WTC11 (cell line): ENCODE measurements around the gene IER3IP1. TPM values are rescaled to one million over a fixed set of nuclear protein-coding genes. Genes with fewer than 3 reads are reported as not detected.

Experiments used
- ATAC-seq: fragments of 200-7000 bp; cut with Tn5 transposase; 2 replicates; pipeline ENCODE4 v1.10.0; 2021; ENCODE audit warnings: mild to moderate bottlenecking, moderate library complexity
- CTCF ChIA-PET: fragments of 300-600 bp; sonication (Branson Sonifier 250); formaldehyde crosslinking; loops from one replicate; lab custom pipeline; 2021; ENCODE audit warnings: antibody characterized with exemption; lab: Charles Lee
- POLR2A ChIA-PET: fragments of 350-600 bp; sonication (Branson Sonifier 250); formaldehyde crosslinking; loops from one replicate; lab custom pipeline; 2021; ENCODE audit warnings: antibody characterized with exemption; lab: Charles Lee
- DNase-seq: peaks from one replicate; pipeline ENCODE4 v3.0.0; 2021; ENCODE audit warnings: low spot score
- H3K27ac Mint-ChIP-seq: 2 replicates; pipeline ENCODE4 v1.8.0; 2021; ENCODE audit warnings: mixed read lengths
- H3K27me3 Mint-ChIP-seq: 2 replicates; pipeline ENCODE4 v1.8.0; 2021; ENCODE audit warnings: low read depth, mild to moderate bottlenecking, moderate library complexity, mixed read lengths
- H3K36me3 Mint-ChIP-seq: 2 replicates; pipeline ENCODE4 v1.8.0; 2021; ENCODE audit warnings: mixed read lengths
- H3K4me1 Mint-ChIP-seq: 2 replicates; pipeline ENCODE4 v1.8.0; 2022; ENCODE audit warnings: mixed read lengths
- H3K4me3 Mint-ChIP-seq: 2 replicates; pipeline ENCODE4 v1.8.0; 2021; ENCODE audit warnings: mild to moderate bottlenecking, moderate library complexity, mixed read lengths
- H3K9me3 Mint-ChIP-seq: 2 replicates; pipeline ENCODE4 v1.8.0; 2021; ENCODE audit warnings: mixed read lengths
- CREB1 ChIP-seq: sonication (generic); formaldehyde crosslinking; IDR thresholded peaks from 2 replicates; pipeline ENCODE4 v1.8.0; 2023; ENCODE audit warnings: mild to moderate bottlenecking, missing genetic modification reagents
- GRHL2 ChIP-seq: fragments of 250-450 bp; sonication (Bioruptor Pico); IDR thresholded peaks from 2 replicates; pipeline ENCODE4 v1.8.0; 2022; ENCODE audit warnings: mild to moderate bottlenecking, moderate library complexity; ENCODE audit not compliant: insufficient replicate concordance, severe bottlenecking
- MYBL2 ChIP-seq: sonication (generic); formaldehyde crosslinking; IDR thresholded peaks from 2 replicates; pipeline ENCODE4 v1.8.1; 2023; ENCODE audit warnings: mild to moderate bottlenecking, moderate library complexity, missing genetic modification reagents
- NR2C2 ChIP-seq: sonication (generic); formaldehyde crosslinking; IDR thresholded peaks from 2 replicates; pipeline ENCODE4 v1.8.0; 2022; ENCODE audit warnings: mild to moderate bottlenecking, missing genetic modification reagents
- NR3C1 ChIP-seq: sonication (generic); formaldehyde crosslinking; conservative IDR thresholded peaks from 2 replicates; pipeline ENCODE4 v1.8.1; 2023; ENCODE audit warnings: low read depth, mild to moderate bottlenecking, missing genetic modification reagents
- RORB ChIP-seq: fragments of 250-450 bp; sonication (Bioruptor Pico); IDR thresholded peaks from 2 replicates; pipeline ENCODE4 v1.9.0; 2021; ENCODE audit warnings: mild to moderate bottlenecking
- TCF7 ChIP-seq: sonication (generic); formaldehyde crosslinking; IDR thresholded peaks from 2 replicates; pipeline ENCODE4 v1.8.0; 2022; ENCODE audit warnings: mild to moderate bottlenecking, low read depth, missing genetic modification reagents, moderate library complexity
- ZNF219 ChIP-seq: sonication (generic); formaldehyde crosslinking; IDR thresholded peaks from 2 replicates; pipeline ENCODE4 v1.8.0; 2023; ENCODE audit warnings: missing genetic modification reagents, mild to moderate bottlenecking, borderline replicate concordance
- ZNF263 ChIP-seq: sonication (generic); formaldehyde crosslinking; IDR thresholded peaks from 2 replicates; pipeline ENCODE4 v1.8.1; 2022; ENCODE audit warnings: low read depth, mild to moderate bottlenecking, moderate library complexity, missing genetic modification reagents
- total RNA-seq: library from RNA; stranded (reverse); gene quantifications from 3 replicates; pipeline ENCODE4 v1.2.3, GENCODE V29; 2021
- TF ChIP-seq, protein P1 (sequence below): sonication (generic); formaldehyde crosslinking; IDR thresholded peaks from 2 replicates; pipeline ENCODE4 v1.8.1; 2023; ENCODE audit warnings: mild to moderate bottlenecking, missing genetic modification reagents, moderate library complexity
- TF ChIP-seq, protein P2 (sequence below): fragments of 250-450 bp; sonication (Bioruptor Pico); IDR thresholded peaks from 2 replicates; pipeline ENCODE4 v1.9.0; 2021; ENCODE audit warnings: mild to moderate bottlenecking
- TF ChIP-seq, protein P3 (sequence below): sonication (generic); formaldehyde crosslinking; IDR thresholded peaks from 2 replicates; pipeline ENCODE4 v1.8.1; 2022; ENCODE audit warnings: missing genetic modification reagents, borderline replicate concordance
- TF ChIP-seq, protein P4 (sequence below): fragments of 250-450 bp; sonication (Bioruptor Pico); IDR thresholded peaks from 2 replicates; pipeline ENCODE4 v2.1.2; 2022; ENCODE audit warnings: mild to moderate bottlenecking, moderate library complexity
- TF ChIP-seq, protein P5 (sequence below): fragments of 250-450 bp; sonication (Bioruptor Pico); IDR thresholded peaks from 2 replicates; pipeline ENCODE4 v1.9.0; 2021; ENCODE audit warnings: mild to moderate bottlenecking, borderline replicate concordance

Gene IER3IP1
- total RNA-seq, 1 experiment from 2014 or later, result 7.7 TPM

DNA sequence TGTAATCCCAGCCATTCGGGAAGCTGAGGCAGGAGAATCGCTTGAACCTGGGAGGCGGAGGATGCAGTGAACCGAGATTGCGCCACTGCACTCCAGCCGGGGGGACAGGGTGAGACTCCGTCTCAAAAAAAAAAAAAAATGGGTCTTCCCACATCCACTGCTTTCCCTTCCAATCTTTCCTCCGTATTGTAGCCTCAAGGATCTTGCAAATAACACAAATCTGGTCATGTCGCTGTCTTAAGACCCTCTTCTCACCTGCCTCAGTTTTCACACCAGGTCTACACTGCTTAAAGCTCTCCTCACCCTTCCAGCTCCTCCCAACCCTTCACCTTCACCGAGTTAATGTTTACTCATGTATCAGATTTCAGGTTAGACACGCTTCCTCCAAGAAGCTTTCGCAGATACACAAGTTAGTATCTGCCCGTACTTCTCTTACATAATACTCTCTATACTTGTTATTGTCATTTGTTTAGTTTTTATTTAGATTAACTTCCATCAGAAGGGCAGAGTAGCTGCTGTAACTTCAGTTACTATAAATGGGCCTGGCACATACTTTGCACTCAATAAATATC is 1.5 kb downstream of the IER3IP1 start:
- Mint-ChIP-seq H3K27ac (no peak overlapping the region), H3K27me3 (peaks cover 3% of the 10 kb centered on the region; the same call in 1 of the 2 replicates), H3K4me1 (peaks cover 3% of the 10 kb centered on the region), H3K4me3 (no peak overlapping the region), H3K36me3 (no peaks in the 10 kb centered on the region), H3K9me3 (no peaks in the 10 kb centered on the region)
- POLR2A ChIA-PET, result no interaction called here
- CTCF ChIA-PET, result interaction anchor here (0.6 to 0.7 kb wide), 2 partner anchors 73 to 248 kb away, joined by 3 to 7 read pairs; no protein-coding TSS in a partner anchor
- no peak for DNase-seq
- TF ChIP-seq NR3C1 (CRISPR knock-in tag), result no peak
- TF ChIP-seq RORB (CRISPR knock-in tag), result no peak
- TF ChIP-seq, protein P1, sequence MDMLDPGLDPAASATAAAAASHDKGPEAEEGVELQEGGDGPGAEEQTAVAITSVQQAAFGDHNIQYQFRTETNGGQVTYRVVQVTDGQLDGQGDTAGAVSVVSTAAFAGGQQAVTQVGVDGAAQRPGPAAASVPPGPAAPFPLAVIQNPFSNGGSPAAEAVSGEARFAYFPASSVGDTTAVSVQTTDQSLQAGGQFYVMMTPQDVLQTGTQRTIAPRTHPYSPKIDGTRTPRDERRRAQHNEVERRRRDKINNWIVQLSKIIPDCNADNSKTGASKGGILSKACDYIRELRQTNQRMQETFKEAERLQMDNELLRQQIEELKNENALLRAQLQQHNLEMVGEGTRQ (CRISPR knock-in tag), result no peak
- TF ChIP-seq NR2C2 (CRISPR knock-in tag), result no peak
- TF ChIP-seq GRHL2 (CRISPR knock-in tag), result no peak
- no peak for ATAC-seq

DNA sequence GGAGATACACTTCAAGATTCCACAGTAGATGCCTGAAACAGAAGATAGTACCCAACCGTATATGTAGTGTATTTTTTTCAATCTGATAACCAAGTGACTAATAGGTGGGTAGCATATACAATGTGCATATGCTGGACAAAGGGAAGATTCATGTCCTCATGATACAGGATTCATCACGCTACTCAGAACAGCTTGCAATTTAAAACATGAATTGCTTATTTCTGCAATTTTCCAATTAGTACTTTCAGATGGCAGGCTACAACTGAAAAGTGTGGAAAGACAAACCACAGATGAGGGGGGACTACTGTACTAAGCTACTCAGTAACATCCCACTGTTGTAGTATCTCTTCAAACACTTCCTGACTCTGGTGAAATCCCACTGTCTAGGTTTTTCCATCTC is 3.7 kb downstream of the IER3IP1 start:
- Mint-ChIP-seq H3K4me3 (no peak overlapping the region), H3K4me1 (no peaks in the 10 kb centered on the region), H3K9me3 (no peaks in the 10 kb centered on the region), H3K27ac (no peak overlapping the region), H3K27me3 (peaks cover 2% of the 10 kb centered on the region; the same call in 1 of the 2 replicates), H3K36me3 (no peaks in the 10 kb centered on the region)
- DNase-seq (no peak), ATAC-seq (no peak)
- TF ChIP-seq ZNF263 (CRISPR knock-in tag), result no peak
- TF ChIP-seq MYBL2, result no peak
- TF ChIP-seq, protein P2, sequence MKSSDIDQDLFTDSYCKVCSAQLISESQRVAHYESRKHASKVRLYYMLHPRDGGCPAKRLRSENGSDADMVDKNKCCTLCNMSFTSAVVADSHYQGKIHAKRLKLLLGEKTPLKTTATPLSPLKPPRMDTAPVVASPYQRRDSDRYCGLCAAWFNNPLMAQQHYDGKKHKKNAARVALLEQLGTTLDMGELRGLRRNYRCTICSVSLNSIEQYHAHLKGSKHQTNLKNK, result no peak
- TF ChIP-seq CREB1, result no peak
- no peak for TF ChIP-seq ZNF219 (CRISPR knock-in tag)
- TF ChIP-seq NR3C1 (CRISPR knock-in tag), result no peak
- TF ChIP-seq, protein P3, sequence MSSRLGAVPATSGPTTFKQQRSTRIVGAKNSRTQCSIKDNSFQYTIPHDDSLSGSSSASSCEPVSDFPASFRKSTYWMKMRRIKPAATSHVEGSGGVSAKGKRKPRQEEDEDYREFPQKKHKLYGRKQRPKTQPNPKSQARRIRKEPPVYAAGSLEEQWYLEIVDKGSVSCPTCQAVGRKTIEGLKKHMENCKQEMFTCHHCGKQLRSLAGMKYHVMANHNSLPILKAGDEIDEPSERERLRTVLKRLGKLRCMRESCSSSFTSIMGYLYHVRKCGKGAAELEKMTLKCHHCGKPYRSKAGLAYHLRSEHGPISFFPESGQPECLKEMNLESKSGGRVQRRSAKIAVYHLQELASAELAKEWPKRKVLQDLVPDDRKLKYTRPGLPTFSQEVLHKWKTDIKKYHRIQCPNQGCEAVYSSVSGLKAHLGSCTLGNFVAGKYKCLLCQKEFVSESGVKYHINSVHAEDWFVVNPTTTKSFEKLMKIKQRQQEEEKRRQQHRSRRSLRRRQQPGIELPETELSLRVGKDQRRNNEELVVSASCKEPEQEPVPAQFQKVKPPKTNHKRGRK, result no peak
- TF ChIP-seq TCF7 (CRISPR knock-in tag), result no peak
- TF ChIP-seq, protein P4, sequence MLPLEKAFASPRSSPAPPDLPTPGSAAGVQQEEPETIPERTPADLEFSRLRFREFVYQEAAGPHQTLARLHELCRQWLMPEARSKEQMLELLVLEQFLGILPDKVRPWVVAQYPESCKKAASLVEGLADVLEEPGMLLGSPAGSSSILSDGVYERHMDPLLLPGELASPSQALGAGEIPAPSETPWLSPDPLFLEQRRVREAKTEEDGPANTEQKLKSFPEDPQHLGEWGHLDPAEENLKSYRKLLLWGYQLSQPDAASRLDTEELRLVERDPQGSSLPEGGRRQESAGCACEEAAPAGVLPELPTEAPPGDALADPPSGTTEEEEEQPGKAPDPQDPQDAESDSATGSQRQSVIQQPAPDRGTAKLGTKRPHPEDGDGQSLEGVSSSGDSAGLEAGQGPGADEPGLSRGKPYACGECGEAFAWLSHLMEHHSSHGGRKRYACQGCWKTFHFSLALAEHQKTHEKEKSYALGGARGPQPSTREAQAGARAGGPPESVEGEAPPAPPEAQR (CRISPR knock-in tag), result no peak
- TF ChIP-seq, protein P5, sequence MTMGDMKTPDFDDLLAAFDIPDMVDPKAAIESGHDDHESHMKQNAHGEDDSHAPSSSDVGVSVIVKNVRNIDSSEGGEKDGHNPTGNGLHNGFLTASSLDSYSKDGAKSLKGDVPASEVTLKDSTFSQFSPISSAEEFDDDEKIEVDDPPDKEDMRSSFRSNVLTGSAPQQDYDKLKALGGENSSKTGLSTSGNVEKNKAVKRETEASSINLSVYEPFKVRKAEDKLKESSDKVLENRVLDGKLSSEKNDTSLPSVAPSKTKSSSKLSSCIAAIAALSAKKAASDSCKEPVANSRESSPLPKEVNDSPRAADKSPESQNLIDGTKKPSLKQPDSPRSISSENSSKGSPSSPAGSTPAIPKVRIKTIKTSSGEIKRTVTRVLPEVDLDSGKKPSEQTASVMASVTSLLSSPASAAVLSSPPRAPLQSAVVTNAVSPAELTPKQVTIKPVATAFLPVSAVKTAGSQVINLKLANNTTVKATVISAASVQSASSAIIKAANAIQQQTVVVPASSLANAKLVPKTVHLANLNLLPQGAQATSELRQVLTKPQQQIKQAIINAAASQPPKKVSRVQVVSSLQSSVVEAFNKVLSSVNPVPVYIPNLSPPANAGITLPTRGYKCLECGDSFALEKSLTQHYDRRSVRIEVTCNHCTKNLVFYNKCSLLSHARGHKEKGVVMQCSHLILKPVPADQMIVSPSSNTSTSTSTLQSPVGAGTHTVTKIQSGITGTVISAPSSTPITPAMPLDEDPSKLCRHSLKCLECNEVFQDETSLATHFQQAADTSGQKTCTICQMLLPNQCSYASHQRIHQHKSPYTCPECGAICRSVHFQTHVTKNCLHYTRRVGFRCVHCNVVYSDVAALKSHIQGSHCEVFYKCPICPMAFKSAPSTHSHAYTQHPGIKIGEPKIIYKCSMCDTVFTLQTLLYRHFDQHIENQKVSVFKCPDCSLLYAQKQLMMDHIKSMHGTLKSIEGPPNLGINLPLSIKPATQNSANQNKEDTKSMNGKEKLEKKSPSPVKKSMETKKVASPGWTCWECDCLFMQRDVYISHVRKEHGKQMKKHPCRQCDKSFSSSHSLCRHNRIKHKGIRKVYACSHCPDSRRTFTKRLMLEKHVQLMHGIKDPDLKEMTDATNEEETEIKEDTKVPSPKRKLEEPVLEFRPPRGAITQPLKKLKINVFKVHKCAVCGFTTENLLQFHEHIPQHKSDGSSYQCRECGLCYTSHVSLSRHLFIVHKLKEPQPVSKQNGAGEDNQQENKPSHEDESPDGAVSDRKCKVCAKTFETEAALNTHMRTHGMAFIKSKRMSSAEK (CRISPR knock-in tag), result no peak
- ChIA-PET CTCF (no interaction called here), POLR2A (no interaction called here)
